Testis (tissue), 2 donors: Measurements from ENCODE around the gene MMP27.

ENCODE experiments used
- CTCF ChIP-seq, 3 experiments: fragments of 450-650 bp in 2 of 3; fragments of 200-600 bp in 1 of 3; sonication (generic) in 1 of 3; IDR thresholded peaks; one replicate each; pipeline ENCODE4 v1.5.1; 2016 to 2019; ENCODE audit warnings: antibody characterized with exemption in 3 of 3, mild to moderate bottlenecking in 2 of 3, moderate library complexity in 1 of 3
- POLR2A ChIP-seq: fragments of 450-650 bp; IDR thresholded peaks from one replicate; pipeline ENCODE4 v1.6.1; 2017; ENCODE audit warnings: antibody characterized with exemption, mild to moderate bottlenecking, moderate library complexity

- TF ChIP-seq CTCF (IDR thresholded peaks at IDR 0.05) (no peak), POLR2A (no peak)
These were observed 17.3 kb upstream of the MMP27 start for GRCh38 chr11:102722821-102723220.
